ENCODE data around the gene HPN.

The HPN gene

DNA sequence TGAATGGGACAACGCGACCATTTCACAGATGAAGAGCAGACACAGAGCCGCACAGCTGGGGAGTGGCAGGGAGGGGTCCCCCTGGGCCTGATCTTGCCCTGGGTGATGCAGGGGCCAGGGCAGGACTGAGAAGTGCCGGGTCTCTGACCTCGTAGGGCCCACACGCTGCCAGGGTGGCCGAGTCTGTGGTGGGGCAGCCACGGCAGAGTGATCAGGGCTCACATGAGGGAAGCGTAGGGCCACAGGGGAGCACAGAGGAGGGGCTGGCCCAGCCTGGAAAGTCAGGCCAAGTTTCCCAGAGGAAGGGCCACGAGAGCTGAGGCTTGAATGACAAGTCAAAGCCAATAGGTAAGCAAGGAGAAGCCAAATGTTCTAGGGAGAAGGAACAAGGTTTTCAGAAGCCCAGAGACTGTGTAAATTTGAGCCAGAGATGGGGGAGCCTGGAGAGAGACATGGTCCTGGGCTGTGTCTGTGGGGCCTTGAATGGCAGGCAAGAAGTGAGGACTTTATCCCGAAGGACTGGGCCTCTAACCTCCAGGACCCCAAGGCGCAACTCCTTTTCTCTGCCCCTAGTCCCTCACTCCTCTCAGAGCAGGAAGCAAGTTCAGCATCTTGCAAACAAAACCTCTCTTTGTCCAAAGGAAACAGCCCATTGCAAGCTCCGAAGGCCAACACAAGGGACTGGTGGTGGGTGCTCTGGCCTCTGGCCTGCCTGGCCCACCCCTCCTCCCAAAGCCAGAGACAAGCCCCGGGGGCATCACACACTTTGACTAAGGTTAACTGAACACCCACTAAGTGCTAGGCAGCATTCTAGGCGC, 42.4 kb downstream of the HPN start:
- no peaks in the 10 kb centered on the region for H3K9me2 ChIP-seq (ENCODE audit: low read depth, low read length)
- H3K4me3 ChIP-seq (ENCODE audit: low read depth, low read length, poor library complexity, severe bottlenecking), result no peak overlapping the region
- H3K9ac ChIP-seq (ENCODE audit: low read length), result no peak overlapping the region
- H3K9me3 ChIP-seq (ENCODE audit: low read length), result no peaks in the 10 kb centered on the region
- no peak for TF ChIP-seq EZH2 (IDR thresholded peaks at IDR 0.05; ENCODE audit: borderline replicate concordance, low read length)
- TF ChIP-seq, protein P1, sequence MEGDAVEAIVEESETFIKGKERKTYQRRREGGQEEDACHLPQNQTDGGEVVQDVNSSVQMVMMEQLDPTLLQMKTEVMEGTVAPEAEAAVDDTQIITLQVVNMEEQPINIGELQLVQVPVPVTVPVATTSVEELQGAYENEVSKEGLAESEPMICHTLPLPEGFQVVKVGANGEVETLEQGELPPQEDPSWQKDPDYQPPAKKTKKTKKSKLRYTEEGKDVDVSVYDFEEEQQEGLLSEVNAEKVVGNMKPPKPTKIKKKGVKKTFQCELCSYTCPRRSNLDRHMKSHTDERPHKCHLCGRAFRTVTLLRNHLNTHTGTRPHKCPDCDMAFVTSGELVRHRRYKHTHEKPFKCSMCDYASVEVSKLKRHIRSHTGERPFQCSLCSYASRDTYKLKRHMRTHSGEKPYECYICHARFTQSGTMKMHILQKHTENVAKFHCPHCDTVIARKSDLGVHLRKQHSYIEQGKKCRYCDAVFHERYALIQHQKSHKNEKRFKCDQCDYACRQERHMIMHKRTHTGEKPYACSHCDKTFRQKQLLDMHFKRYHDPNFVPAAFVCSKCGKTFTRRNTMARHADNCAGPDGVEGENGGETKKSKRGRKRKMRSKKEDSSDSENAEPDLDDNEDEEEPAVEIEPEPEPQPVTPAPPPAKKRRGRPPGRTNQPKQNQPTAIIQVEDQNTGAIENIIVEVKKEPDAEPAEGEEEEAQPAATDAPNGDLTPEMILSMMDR (IDR thresholded peaks at IDR 0.05; ENCODE audit: low read length), result no peak
- no peaks in the 10 kb centered on the region for H3K36me3 ChIP-seq (ENCODE audit: insufficient read depth, low read length)
- H3F3A ChIP-seq (ENCODE audit: insufficient read depth, low read length), result no peaks in the 10 kb centered on the region
- no peak overlapping the region for H2AFZ ChIP-seq (ENCODE audit: low read length)
- no peaks in the 10 kb centered on the region for H4K20me1 ChIP-seq (ENCODE audit: insufficient read depth, low read length)
- peaks cover 21% of the 10 kb centered on the region for H3K4me1 ChIP-seq (ENCODE audit: insufficient read depth, low read length, severe bottlenecking)
- no peak overlapping the region for H3K27ac ChIP-seq (ENCODE audit: low read depth, low read length, poor library complexity, severe bottlenecking)
- no peaks in the 10 kb centered on the region for H3K27me3 ChIP-seq (ENCODE audit: insufficient read depth, low read length)
- H3K4me2 ChIP-seq (ENCODE audit: low read length), result no peak overlapping the region
- H3K79me2 ChIP-seq (ENCODE audit: insufficient read depth, low read length), result no peaks in the 10 kb centered on the region

DNA sequence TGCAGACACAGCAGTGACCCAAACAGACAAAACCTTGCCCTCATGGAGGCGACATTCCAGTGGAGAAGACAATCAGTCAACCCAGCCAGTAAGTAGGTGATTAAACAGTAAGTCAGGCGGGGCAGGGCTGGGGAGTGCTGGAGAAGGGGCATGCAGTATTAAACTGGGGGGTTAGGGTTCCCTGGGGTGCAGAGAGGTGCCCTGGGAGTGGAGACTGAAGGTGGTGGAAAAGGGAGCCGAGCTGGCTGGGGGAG, 42.9 kb downstream of the HPN start:
- Histone ChIP-seq H3F3A (ENCODE audit: insufficient read depth, low read length) (no peaks in the 10 kb centered on the region), H3K9ac (ENCODE audit: low read length) (no peak overlapping the region), H3K36me3 (ENCODE audit: insufficient read depth, low read length) (no peaks in the 10 kb centered on the region), H3K27ac (ENCODE audit: low read depth, low read length, poor library complexity, severe bottlenecking) (no peak overlapping the region), H3K9me3 (ENCODE audit: low read length) (no peaks in the 10 kb centered on the region), H2AFZ (ENCODE audit: low read length) (no peak overlapping the region), H3K27me3 (ENCODE audit: insufficient read depth, low read length) (no peaks in the 10 kb centered on the region), H3K9me2 (ENCODE audit: low read depth, low read length) (no peaks in the 10 kb centered on the region), H3K4me1 (ENCODE audit: insufficient read depth, low read length, severe bottlenecking) (peaks cover 21% of the 10 kb centered on the region), H3K4me2 (ENCODE audit: low read length) (no peak overlapping the region), H4K20me1 (ENCODE audit: insufficient read depth, low read length) (no peaks in the 10 kb centered on the region), H3K4me3 (ENCODE audit: low read depth, low read length, poor library complexity, severe bottlenecking) (no peak overlapping the region), H3K79me2 (ENCODE audit: insufficient read depth, low read length) (no peaks in the 10 kb centered on the region)
- no peak for TF ChIP-seq EZH2 (IDR thresholded peaks at IDR 0.05; ENCODE audit: borderline replicate concordance, low read length)
- TF ChIP-seq, protein P1 (IDR thresholded peaks at IDR 0.05; ENCODE audit: low read length), result no peak

DNA sequence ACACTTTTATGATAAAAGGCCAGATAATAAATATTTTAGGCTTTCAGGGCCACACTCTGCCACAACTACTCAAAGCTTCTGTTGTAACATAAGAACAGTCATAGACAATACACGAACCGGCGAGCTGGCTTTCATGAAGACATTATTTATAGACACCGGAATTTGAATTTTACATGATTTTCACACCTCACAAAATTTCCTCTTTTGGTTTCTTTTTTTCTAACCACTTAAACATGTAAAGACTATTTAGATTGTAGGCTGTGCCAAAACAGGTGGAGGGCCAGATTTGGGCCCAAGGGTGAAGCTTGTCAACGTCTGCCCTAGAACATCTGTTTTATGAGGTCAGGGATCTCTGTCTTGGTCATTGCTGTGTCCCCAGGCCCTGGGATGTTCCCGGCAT, 44.4 kb downstream of the HPN start:
- Histone ChIP-seq H3K4me3 (ENCODE audit: low read depth, low read length, poor library complexity, severe bottlenecking) (no peak overlapping the region), H4K20me1 (ENCODE audit: insufficient read depth, low read length) (no peaks in the 10 kb centered on the region), H2AFZ (ENCODE audit: low read length) (no peak overlapping the region), H3F3A (ENCODE audit: insufficient read depth, low read length) (no peaks in the 10 kb centered on the region), H3K79me2 (ENCODE audit: insufficient read depth, low read length) (no peaks in the 10 kb centered on the region), H3K4me1 (ENCODE audit: insufficient read depth, low read length, severe bottlenecking) (peaks cover 31% of the 10 kb centered on the region), H3K27ac (ENCODE audit: low read depth, low read length, poor library complexity, severe bottlenecking) (peak overlapping the region; percentile 81), H3K27me3 (ENCODE audit: insufficient read depth, low read length) (no peaks in the 10 kb centered on the region), H3K4me2 (ENCODE audit: low read length) (peak overlapping the region; percentile 20), H3K9me2 (ENCODE audit: low read depth, low read length) (no peaks in the 10 kb centered on the region), H3K9ac (ENCODE audit: low read length) (peak overlapping the region; percentile 30; the same call in 1 of the 2 replicates), H3K9me3 (ENCODE audit: low read length) (no peaks in the 10 kb centered on the region), H3K36me3 (ENCODE audit: insufficient read depth, low read length) (no peaks in the 10 kb centered on the region)
- TF ChIP-seq EZH2 (IDR thresholded peaks at IDR 0.05; ENCODE audit: borderline replicate concordance, low read length), result no peak
- TF ChIP-seq, protein P1 (IDR thresholded peaks at IDR 0.05; ENCODE audit: low read length), result no peak
